Measurements from ENCODE around the gene ATP6V1E1.

The ATP6V1E1 gene

GRCh38 chr22:17633998-17634323, 5.4 kb upstream of the ATP6V1E1 start:
- peak overlapping the region; percentile 70; the same call in 1 of the 2 replicates for H3K27ac ChIP-seq (ENCODE audit: low read depth, low read length)
- peaks cover 15% of the 10 kb centered on the region; the same call in 1 of the 2 replicates for H3K4me1 ChIP-seq (ENCODE audit: control insufficient read depth, insufficient read depth, low read length)
- H3K4me3 ChIP-seq (ENCODE audit: low read depth, low read length), result no peak overlapping the region
- H3K36me3 ChIP-seq (ENCODE audit: control insufficient read depth, insufficient read depth, low read length), result no peaks in the 10 kb centered on the region
- no peaks in the 10 kb centered on the region for H3K27me3 ChIP-seq (ENCODE audit: control insufficient read depth, insufficient read depth, low read length)
- no peaks in the 10 kb centered on the region for H3K9me3 ChIP-seq (ENCODE audit: control insufficient read depth, insufficient read depth, low read depth, low read length)
- no peak overlapping the region for H3K9ac ChIP-seq (ENCODE audit: low read length)

- peak overlapping the region; percentile 70 for H3K27ac ChIP-seq (ENCODE audit: low read depth, low read length)
- H3K9ac ChIP-seq (ENCODE audit: low read length), result peak overlapping the region; percentile 48
- no peaks in the 10 kb centered on the region for H3K9me3 ChIP-seq (ENCODE audit: control insufficient read depth, insufficient read depth, low read depth, low read length)
- H3K4me3 ChIP-seq (ENCODE audit: low read depth, low read length), result no peak overlapping the region
- peaks cover 15% of the 10 kb centered on the region; the same call in 1 of the 2 replicates for H3K4me1 ChIP-seq (ENCODE audit: control insufficient read depth, insufficient read depth, low read length)
- H3K27me3 ChIP-seq (ENCODE audit: control insufficient read depth, insufficient read depth, low read length), result no peaks in the 10 kb centered on the region
- 0 out of 2 replicates have a peak, but pooled peaks cover 1% of the 10 kb centered on the region for H3K36me3 ChIP-seq (ENCODE audit: control insufficient read depth, insufficient read depth, low read length)
These were observed 4.9 kb upstream of the ATP6V1E1 start for GRCh38 chr22:17633217-17633997.

GRCh38 chr22:17631076-17631565, 2.6 kb upstream of the ATP6V1E1 start:
- Histone ChIP-seq H3K4me3 (ENCODE audit: low read depth, low read length) (no peak overlapping the region), H3K27ac (ENCODE audit: low read depth, low read length) (no peak overlapping the region), H3K36me3 (ENCODE audit: control insufficient read depth, insufficient read depth, low read length) (0 out of 2 replicates have a peak, but pooled peaks cover 4% of the 10 kb centered on the region), H3K27me3 (ENCODE audit: control insufficient read depth, insufficient read depth, low read length) (no peaks in the 10 kb centered on the region), H3K9me3 (ENCODE audit: control insufficient read depth, insufficient read depth, low read depth, low read length) (no peaks in the 10 kb centered on the region), H3K9ac (ENCODE audit: low read length) (no peak overlapping the region), H3K4me1 (ENCODE audit: control insufficient read depth, insufficient read depth, low read length) (peaks cover 10% of the 10 kb centered on the region; the same call in 1 of the 2 replicates)

- Histone ChIP-seq H3K4me1 (ENCODE audit: control insufficient read depth, insufficient read depth, low read length) (peaks cover 10% of the 10 kb centered on the region; the same call in 1 of the 2 replicates), H3K9me3 (ENCODE audit: control insufficient read depth, insufficient read depth, low read depth, low read length) (no peaks in the 10 kb centered on the region), H3K9ac (ENCODE audit: low read length) (no peak overlapping the region), H3K36me3 (ENCODE audit: control insufficient read depth, insufficient read depth, low read length) (0 out of 2 replicates have a peak, but pooled peaks cover 4% of the 10 kb centered on the region), H3K27me3 (ENCODE audit: control insufficient read depth, insufficient read depth, low read length) (no peaks in the 10 kb centered on the region), H3K27ac (ENCODE audit: low read depth, low read length) (peak overlapping the region; percentile 92; the same call in 1 of the 2 replicates), H3K4me3 (ENCODE audit: low read depth, low read length) (peak overlapping the region; percentile 99)
These were observed 1.1 kb upstream of the ATP6V1E1 start for GRCh38 chr22:17629641-17630040.

- H3K36me3 ChIP-seq (ENCODE audit: control insufficient read depth, insufficient read depth, low read length), result 0 out of 2 replicates have a peak, but pooled peaks cover 4% of the 10 kb centered on the region
- no peaks in the 10 kb centered on the region for H3K9me3 ChIP-seq (ENCODE audit: control insufficient read depth, insufficient read depth, low read depth, low read length)
- no peaks in the 10 kb centered on the region for H3K27me3 ChIP-seq (ENCODE audit: control insufficient read depth, insufficient read depth, low read length)
- peak overlapping the region; percentile 99 for H3K4me3 ChIP-seq (ENCODE audit: low read depth, low read length)
- peak overlapping the region; percentile 96 for H3K9ac ChIP-seq (ENCODE audit: low read length)
- H3K4me1 ChIP-seq (ENCODE audit: control insufficient read depth, insufficient read depth, low read length), result peaks cover 10% of the 10 kb centered on the region; the same call in 1 of the 2 replicates
- peak overlapping the region; percentile 92 for H3K27ac ChIP-seq (ENCODE audit: low read depth, low read length)
These were observed 582 bp upstream of the ATP6V1E1 start for GRCh38 chr22:17629173-17629489.

- Histone ChIP-seq H3K9me3 (ENCODE audit: control insufficient read depth, insufficient read depth, low read depth, low read length) (no peaks in the 10 kb centered on the region), H3K4me1 (ENCODE audit: control insufficient read depth, insufficient read depth, low read length) (peaks cover 1% of the 10 kb centered on the region; the same call in 1 of the 2 replicates), H3K27me3 (ENCODE audit: control insufficient read depth, insufficient read depth, low read length) (no peaks in the 10 kb centered on the region), H3K36me3 (ENCODE audit: control insufficient read depth, insufficient read depth, low read length) (peaks cover 8% of the 10 kb centered on the region), H3K27ac (ENCODE audit: low read depth, low read length) (peak overlapping the region; percentile 92), H3K9ac (ENCODE audit: low read length) (peak overlapping the region; percentile 96), H3K4me3 (ENCODE audit: low read depth, low read length) (peak overlapping the region; percentile 99)
These were observed 566 bp downstream of the ATP6V1E1 start for GRCh38 chr22:17627961-17628405.

- Histone ChIP-seq H3K36me3 (ENCODE audit: control insufficient read depth, insufficient read depth, low read length) (peaks cover 53% of the 10 kb centered on the region), H3K9me3 (ENCODE audit: control insufficient read depth, insufficient read depth, low read depth, low read length) (no peaks in the 10 kb centered on the region), H3K4me1 (ENCODE audit: control insufficient read depth, insufficient read depth, low read length) (no peaks in the 10 kb centered on the region), H3K4me3 (ENCODE audit: low read depth, low read length) (no peak overlapping the region), H3K27me3 (ENCODE audit: control insufficient read depth, insufficient read depth, low read length) (no peaks in the 10 kb centered on the region), H3K9ac (ENCODE audit: low read length) (no peak overlapping the region), H3K27ac (ENCODE audit: low read depth, low read length) (no peak overlapping the region)
These were observed 15.3 kb downstream of the ATP6V1E1 start for GRCh38 chr22:17613280-17613679.

GRCh38 chr22:17612057-17612456, 16.5 kb downstream of the ATP6V1E1 start:
- Histone ChIP-seq H3K36me3 (ENCODE audit: control insufficient read depth, insufficient read depth, low read length) (peaks cover 54% of the 10 kb centered on the region), H3K9ac (ENCODE audit: low read length) (no peak overlapping the region), H3K4me3 (ENCODE audit: low read depth, low read length) (no peak overlapping the region), H3K4me1 (ENCODE audit: control insufficient read depth, insufficient read depth, low read length) (no peaks in the 10 kb centered on the region), H3K27ac (ENCODE audit: low read depth, low read length) (no peak overlapping the region), H3K9me3 (ENCODE audit: control insufficient read depth, insufficient read depth, low read depth, low read length) (no peaks in the 10 kb centered on the region), H3K27me3 (ENCODE audit: control insufficient read depth, insufficient read depth, low read length) (no peaks in the 10 kb centered on the region)

- Histone ChIP-seq H3K4me1 (ENCODE audit: control insufficient read depth, insufficient read depth, low read length) (no peaks in the 10 kb centered on the region), H3K27ac (ENCODE audit: low read depth, low read length) (no peak overlapping the region), H3K9me3 (ENCODE audit: control insufficient read depth, insufficient read depth, low read depth, low read length) (no peaks in the 10 kb centered on the region), H3K36me3 (ENCODE audit: control insufficient read depth, insufficient read depth, low read length) (peaks cover 63% of the 10 kb centered on the region), H3K9ac (ENCODE audit: low read length) (no peak overlapping the region), H3K27me3 (ENCODE audit: control insufficient read depth, insufficient read depth, low read length) (no peaks in the 10 kb centered on the region), H3K4me3 (ENCODE audit: low read depth, low read length) (no peak overlapping the region)
These were observed 20.5 kb downstream of the ATP6V1E1 start for GRCh38 chr22:17607891-17608521.

GRCh38 chr22:17606496-17606895, 22.1 kb downstream of the ATP6V1E1 start:
- H3K27me3 ChIP-seq (ENCODE audit: control insufficient read depth, insufficient read depth, low read length), result no peaks in the 10 kb centered on the region
- H3K9me3 ChIP-seq (ENCODE audit: control insufficient read depth, insufficient read depth, low read depth, low read length), result no peaks in the 10 kb centered on the region
- no peak overlapping the region for H3K9ac ChIP-seq (ENCODE audit: low read length)
- peaks cover 48% of the 10 kb centered on the region for H3K36me3 ChIP-seq (ENCODE audit: control insufficient read depth, insufficient read depth, low read length)
- no peaks in the 10 kb centered on the region for H3K4me1 ChIP-seq (ENCODE audit: control insufficient read depth, insufficient read depth, low read length)
- no peak overlapping the region for H3K27ac ChIP-seq (ENCODE audit: low read depth, low read length)
- no peak overlapping the region for H3K4me3 ChIP-seq (ENCODE audit: low read depth, low read length)

- Histone ChIP-seq H3K9ac (ENCODE audit: low read length) (no peak overlapping the region), H3K9me3 (ENCODE audit: control insufficient read depth, insufficient read depth, low read depth, low read length) (no peaks in the 10 kb centered on the region), H3K27me3 (ENCODE audit: control insufficient read depth, insufficient read depth, low read length) (no peaks in the 10 kb centered on the region), H3K36me3 (ENCODE audit: control insufficient read depth, insufficient read depth, low read length) (peaks cover 59% of the 10 kb centered on the region), H3K4me3 (ENCODE audit: low read depth, low read length) (no peak overlapping the region), H3K27ac (ENCODE audit: low read depth, low read length) (no peak overlapping the region), H3K4me1 (ENCODE audit: control insufficient read depth, insufficient read depth, low read length) (no peaks in the 10 kb centered on the region)
These were observed 24.9 kb downstream of the ATP6V1E1 start for GRCh38 chr22:17603668-17604067.

All from HUES6 (cell line).